IPS-15b (cell line): ENCODE measurements around the gene SYN1.

Experiments used
- H3K27me3 ChIP-seq: one replicate; pipeline ENCODE4 v1.6.1; 2013; ENCODE audit warnings: low read length; ENCODE audit not compliant: control insufficient read depth, insufficient read depth
- H3K36me3 ChIP-seq: one replicate; pipeline ENCODE4 v1.6.1; 2013; ENCODE audit warnings: low read length; ENCODE audit not compliant: control insufficient read depth, insufficient read depth
- H3K4me1 ChIP-seq: one replicate; pipeline ENCODE4 v1.6.1; 2013; ENCODE audit warnings: mild to moderate bottlenecking, low read length; ENCODE audit not compliant: control insufficient read depth, insufficient read depth
- H3K4me3 ChIP-seq: one replicate; pipeline ENCODE4 v1.5.1; 2013; ENCODE audit warnings: low read depth, low read length
- H3K9ac ChIP-seq: one replicate; pipeline ENCODE4 v1.6.1; 2013; ENCODE audit warnings: low read depth, mild to moderate bottlenecking, low read length
- H3K9me3 ChIP-seq: one replicate; pipeline ENCODE4 v1.6.1; 2013; ENCODE audit warnings: mild to moderate bottlenecking, low read length; ENCODE audit not compliant: control insufficient read depth, insufficient read depth

SYN1 gene

DNA sequence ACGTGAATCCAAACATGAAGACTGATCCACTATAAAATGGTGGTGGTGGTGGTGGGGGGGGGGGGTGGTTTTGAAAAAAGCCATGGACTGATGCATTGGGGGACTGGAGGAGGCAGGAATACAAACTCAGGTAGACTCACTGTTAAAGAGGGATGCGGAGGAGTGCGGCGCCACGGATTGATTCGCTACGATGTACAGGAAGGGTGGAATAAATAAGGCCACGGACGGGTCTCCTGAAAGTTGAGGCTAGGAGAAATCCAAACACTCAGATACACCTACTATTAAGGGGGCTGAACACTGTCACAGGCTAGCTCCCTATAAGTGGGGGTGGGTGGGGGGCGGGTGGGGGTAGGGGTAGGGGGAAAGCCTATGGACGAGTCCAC, 30.1 kb upstream of the SYN1 start:
- Histone ChIP-seq H3K27me3 (no peaks in the 10 kb centered on the region), H3K4me1 (no peaks in the 10 kb centered on the region), H3K9me3 (no peaks in the 10 kb centered on the region), H3K36me3 (no peaks in the 10 kb centered on the region), H3K9ac (no peak overlapping the region), H3K4me3 (peak overlapping the region; percentile 70)

DNA sequence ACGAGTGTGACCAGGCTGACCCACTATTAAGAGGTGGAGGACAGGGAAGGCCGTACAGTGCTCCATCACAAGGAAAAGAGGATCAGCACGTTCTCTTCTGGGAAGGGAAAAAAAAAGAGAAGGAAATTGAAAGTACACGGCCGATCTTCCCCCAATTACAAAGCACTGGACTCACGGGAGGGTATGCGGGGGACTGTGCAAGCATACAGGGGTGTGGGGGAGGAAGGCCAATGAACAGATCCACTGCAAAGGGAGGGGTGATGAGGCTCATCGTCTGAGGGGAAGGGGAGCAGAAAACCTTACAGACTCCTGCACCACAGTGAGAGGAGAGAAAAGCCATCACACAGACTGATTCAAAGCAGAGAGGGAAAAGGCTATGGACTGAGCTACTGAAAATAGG, 29.6 kb upstream of the SYN1 start:
- Histone ChIP-seq H3K9me3 (no peaks in the 10 kb centered on the region), H3K4me1 (no peaks in the 10 kb centered on the region), H3K27me3 (no peaks in the 10 kb centered on the region), H3K36me3 (peaks cover 4% of the 10 kb centered on the region), H3K9ac (no peak overlapping the region), H3K4me3 (peak overlapping the region; percentile 70)

DNA sequence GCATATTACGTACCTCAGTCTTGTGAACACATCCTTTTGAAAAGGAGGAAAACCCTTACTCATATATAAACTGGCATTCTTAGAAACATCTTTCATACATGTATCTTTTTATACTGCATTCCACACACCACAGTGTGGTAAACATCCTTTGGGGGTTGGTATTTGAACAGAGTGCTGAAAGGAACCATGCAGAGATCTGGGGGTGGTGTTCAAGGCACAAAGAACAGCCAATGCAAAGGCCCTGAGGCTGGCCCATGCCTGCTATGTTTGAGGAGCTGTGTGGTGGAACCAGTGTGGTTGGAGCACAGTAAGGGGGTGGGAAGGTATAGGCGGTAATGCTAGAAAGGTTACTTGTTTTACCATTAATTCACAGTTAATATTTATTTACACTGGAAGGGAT, 28.7 kb upstream of the SYN1 start:
- no peak overlapping the region for H3K9ac ChIP-seq
- H3K4me3 ChIP-seq, result no peak overlapping the region
- H3K36me3 ChIP-seq, result peaks cover 4% of the 10 kb centered on the region
- no peaks in the 10 kb centered on the region for H3K4me1 ChIP-seq
- no peaks in the 10 kb centered on the region for H3K9me3 ChIP-seq
- no peaks in the 10 kb centered on the region for H3K27me3 ChIP-seq

DNA sequence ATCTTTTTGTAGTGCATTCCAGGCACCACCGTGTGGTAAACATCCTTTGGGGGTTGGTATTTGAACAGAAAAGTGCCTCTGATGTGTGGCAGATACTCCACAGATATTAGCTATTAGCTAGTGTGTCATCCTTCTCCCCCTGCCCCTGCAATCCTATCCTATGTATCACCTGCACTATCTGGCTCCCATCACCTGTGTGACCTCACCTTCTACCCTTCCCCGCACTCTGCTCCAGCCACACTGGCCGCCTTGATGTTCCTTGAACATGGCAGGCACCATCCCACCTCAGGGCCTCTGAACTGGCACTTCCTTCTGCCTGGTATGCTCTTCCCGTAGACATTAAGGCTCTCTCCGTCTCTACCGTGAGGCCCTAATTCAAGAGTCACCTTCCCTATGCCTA, 27.0 kb upstream of the SYN1 start:
- H3K36me3 ChIP-seq, result peaks cover 4% of the 10 kb centered on the region

DNA sequence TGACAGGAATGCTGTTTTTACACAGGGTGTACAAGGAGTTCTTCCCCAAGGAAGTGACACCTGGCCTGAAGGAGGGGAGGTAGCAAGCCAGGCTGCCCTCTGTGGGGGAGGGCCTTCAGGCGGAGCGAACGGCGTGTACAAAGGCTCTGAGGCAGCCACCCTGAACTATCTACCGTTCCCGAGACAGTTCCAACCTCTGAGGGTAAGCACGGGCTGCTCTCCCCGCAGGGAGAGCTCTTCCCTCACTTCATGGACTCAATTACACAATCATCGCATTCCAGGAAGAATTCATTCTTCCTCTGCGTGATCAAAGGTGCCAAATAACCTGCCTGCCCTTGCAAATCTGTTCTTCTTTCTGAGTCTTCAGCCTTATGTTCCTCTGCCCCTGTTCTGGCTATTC, 25.9 kb upstream of the SYN1 start:
- peaks cover 2% of the 10 kb centered on the region for H3K9me3 ChIP-seq
- H3K36me3 ChIP-seq, result peaks cover 12% of the 10 kb centered on the region
- no peaks in the 10 kb centered on the region for H3K27me3 ChIP-seq

More for the DNA sequence above, 27.0 kb upstream of the SYN1 start:
- Histone ChIP-seq H3K9me3 (no peaks in the 10 kb centered on the region), H3K4me1 (no peaks in the 10 kb centered on the region), H3K9ac (no peak overlapping the region), H3K4me3 (no peak overlapping the region), H3K27me3 (no peaks in the 10 kb centered on the region)

DNA sequence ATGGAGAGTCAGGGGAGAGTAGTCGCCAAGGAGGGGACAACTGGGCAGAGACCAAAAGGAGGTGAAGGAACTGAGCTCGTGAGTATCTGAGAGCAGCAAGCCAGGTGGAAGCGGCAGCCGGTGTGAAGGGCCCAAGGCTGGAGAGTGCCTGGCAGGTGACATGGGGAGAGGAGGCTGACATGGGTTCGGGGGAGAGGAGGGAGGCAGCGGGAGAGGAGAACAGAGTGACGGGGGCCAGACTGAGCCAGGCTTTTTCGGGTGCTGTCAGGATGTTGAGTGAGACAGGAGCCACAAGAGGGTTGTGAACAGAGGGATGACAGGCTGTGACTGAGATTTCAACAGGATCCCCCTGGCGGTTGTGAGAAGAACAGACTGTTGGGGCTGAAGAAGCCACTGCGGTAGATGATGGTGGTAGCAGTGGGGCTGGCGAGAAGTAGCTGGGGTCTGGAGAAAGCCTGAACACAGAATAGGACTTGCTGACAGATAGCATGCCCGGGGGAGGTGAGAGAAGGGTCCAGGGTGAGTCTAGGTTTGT, 25.0 kb upstream of the SYN1 start:
- no peak overlapping the region for H3K9ac ChIP-seq
- H3K4me1 ChIP-seq, result no peaks in the 10 kb centered on the region
- peaks cover 16% of the 10 kb centered on the region for H3K36me3 ChIP-seq
- H3K27me3 ChIP-seq, result no peaks in the 10 kb centered on the region
- no peak overlapping the region for H3K4me3 ChIP-seq
- peaks cover 2% of the 10 kb centered on the region for H3K9me3 ChIP-seq

More for the DNA sequence above, 25.9 kb upstream of the SYN1 start:
- no peak overlapping the region for H3K4me3 ChIP-seq
- no peaks in the 10 kb centered on the region for H3K4me1 ChIP-seq
- no peak overlapping the region for H3K9ac ChIP-seq

DNA sequence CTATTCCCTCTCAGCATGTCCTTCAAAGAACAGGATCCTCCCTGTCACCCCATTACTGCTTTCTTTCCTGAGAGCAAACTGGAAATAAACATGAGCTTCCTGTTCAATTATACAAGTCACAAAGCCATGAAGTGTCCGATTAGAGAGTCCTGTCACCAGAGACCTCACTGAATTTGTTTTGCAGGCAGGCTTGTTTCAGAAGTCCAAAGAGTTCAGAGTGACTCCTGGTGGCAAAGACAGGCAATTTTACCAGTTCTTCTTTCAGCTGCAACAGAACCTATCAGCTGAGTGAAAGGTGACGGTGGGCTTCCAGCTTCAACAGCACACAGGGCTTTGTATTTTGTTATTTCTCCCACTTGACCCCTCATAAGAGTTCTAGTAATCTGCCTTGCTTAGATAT, 24.3 kb upstream of the SYN1 start:
- peaks cover 16% of the 10 kb centered on the region for H3K36me3 ChIP-seq
- no peaks in the 10 kb centered on the region for H3K27me3 ChIP-seq
- H3K4me1 ChIP-seq, result no peaks in the 10 kb centered on the region
- peaks cover 2% of the 10 kb centered on the region for H3K9me3 ChIP-seq
- no peak overlapping the region for H3K9ac ChIP-seq
- H3K4me3 ChIP-seq, result no peak overlapping the region

DNA sequence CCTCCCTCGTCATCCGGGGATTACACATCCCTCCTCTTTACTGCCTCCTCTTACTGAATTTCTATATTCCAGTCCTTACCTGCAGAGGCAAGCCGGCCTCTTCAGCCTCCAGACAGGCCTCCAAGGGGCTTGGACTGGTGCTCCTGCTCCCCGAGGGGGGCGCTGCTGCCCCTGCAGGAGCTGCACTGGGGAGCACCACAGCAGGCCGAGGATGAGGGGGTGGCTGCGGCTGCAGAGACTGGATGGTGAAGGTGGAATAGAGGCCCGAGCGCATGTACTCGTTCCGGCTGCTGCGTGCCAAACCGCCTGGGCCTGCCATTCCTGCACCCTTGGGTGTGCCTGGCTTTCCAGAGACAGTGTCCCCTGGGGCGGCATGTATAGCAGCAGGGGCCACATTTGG, 19.2 kb upstream of the SYN1 start:
- no peaks in the 10 kb centered on the region for H3K27me3 ChIP-seq
- peaks cover 22% of the 10 kb centered on the region for H3K36me3 ChIP-seq
- H3K9me3 ChIP-seq, result peaks cover 2% of the 10 kb centered on the region

DNA sequence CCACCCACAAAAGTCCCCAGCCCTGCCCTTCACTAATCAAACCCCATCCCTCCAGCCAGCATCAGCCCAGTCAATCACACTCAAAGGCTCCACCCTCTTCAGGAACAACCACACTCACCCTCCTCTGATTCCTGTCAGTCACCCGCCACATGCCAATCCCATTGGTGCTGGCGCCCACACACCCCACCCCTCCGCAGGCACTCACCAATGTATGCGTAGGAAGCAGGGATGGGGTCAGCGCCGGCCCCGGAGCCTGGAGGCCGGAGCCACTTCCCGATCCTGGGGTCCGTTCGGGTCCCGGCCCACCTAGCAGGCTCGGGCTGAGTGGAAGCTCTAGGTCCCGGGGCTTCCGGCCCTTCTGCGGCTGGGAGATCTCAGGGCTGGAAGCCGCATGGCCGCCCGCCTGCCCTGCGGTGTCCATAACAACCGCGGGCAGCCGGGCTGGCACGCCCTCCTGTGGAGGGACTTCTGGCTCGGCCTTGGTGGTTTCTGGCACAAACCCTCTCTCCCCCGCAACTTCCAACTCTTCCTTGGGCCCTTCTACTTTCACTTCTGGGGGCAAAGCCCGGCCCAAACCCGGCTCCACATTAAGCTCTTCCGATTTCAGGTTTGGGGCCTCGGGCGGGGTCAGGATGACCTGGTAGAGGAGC, 18.0 kb upstream of the SYN1 start:
- Histone ChIP-seq H3K4me1 (no peaks in the 10 kb centered on the region), H3K9me3 (peaks cover 2% of the 10 kb centered on the region), H3K27me3 (no peaks in the 10 kb centered on the region), H3K4me3 (no peak overlapping the region), H3K36me3 (peaks cover 22% of the 10 kb centered on the region), H3K9ac (no peak overlapping the region)

More for the DNA sequence above, 19.2 kb upstream of the SYN1 start:
- no peak overlapping the region for H3K4me3 ChIP-seq
- H3K4me1 ChIP-seq, result no peaks in the 10 kb centered on the region
- no peak overlapping the region for H3K9ac ChIP-seq

DNA sequence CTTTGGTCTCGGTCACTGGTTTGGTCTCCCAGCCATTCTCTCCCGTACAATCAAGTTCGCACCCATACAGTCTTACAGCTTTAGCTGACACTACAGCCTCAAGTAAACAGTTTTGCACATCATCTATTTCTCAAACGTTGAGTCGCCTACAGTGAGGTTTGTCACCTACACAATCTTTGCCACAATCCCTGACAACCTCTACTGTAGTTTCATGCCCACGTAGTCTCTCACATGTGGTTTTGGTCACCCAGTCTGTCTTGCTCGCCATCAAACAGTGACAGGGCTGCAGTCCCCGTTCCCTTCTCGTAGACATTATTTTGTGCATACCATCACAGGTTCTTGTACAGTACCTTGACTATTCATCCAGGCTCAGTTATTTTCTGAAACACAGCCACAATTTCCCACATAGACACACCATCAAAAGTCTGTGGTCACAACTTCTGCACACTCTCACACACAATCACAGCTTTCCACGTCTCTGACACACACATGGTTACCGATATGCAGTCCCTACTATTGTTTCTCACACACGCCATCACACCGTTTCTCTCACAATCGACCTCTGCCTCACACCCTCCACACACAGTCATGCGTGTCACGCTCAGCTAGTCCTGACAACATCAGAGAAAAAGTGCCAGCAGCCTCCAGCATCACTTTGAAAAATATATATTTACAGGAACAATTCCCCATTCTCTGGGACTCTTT, 15.4 kb upstream of the SYN1 start:
- no peak overlapping the region for H3K9ac ChIP-seq
- H3K9me3 ChIP-seq, result no peaks in the 10 kb centered on the region
- no peaks in the 10 kb centered on the region for H3K4me1 ChIP-seq
- peaks cover 13% of the 10 kb centered on the region for H3K36me3 ChIP-seq
- no peaks in the 10 kb centered on the region for H3K27me3 ChIP-seq
- no peak overlapping the region for H3K4me3 ChIP-seq

DNA sequence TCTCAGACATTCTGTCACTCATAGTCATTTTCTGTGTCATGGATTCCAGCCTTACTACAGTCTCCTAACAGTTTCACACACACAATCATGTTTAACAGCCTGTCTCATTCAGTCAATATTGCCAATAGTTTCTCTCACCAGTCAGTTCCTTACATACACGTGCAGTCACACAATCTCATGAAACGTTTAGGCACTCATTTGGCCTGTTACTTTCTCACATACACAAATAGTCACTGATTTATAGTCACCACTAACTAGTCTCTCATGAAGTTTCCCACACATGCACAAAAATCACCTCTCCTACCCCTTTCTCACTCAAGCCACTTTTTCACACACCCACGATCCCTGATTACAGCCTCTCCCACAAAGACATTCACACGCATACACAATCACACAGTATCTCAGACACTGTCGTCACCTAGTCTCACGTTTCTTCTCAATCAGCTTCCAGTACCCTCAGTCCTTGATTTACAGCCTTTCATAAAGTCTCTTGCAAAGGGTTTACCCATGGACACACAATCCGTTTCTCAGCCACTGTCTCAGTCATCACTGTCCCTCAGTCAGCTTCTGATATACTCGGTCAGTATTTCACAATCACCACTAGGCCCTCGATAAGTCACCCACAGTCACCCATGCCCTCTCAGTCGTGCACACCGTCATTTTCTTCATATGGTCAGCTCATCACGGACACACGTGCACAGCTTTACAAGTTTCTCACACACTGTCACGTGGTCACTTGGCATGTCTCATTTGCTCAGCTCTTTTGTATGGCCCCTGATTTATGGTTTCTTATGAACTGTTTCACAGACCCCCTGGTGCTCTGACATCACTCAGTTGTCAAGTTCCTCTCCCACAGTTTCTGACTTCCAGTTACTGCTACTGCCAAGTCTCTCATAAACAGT, 14.3 kb upstream of the SYN1 start:
- Histone ChIP-seq H3K36me3 (peaks cover 12% of the 10 kb centered on the region), H3K9me3 (no peaks in the 10 kb centered on the region), H3K9ac (no peak overlapping the region), H3K4me3 (no peak overlapping the region), H3K4me1 (no peaks in the 10 kb centered on the region), H3K27me3 (no peaks in the 10 kb centered on the region)
